Coronary artery (tissue), 2 donors: Measurements from ENCODE around the gene PLCB2.

Experiments used
- DNase-seq: peaks from one replicate; pipeline ENCODE4 v3.0.0-alpha.2; 2017; ENCODE audit warnings: low spot score
- H3K27ac ChIP-seq, 2 donors: fragments of 200-600 bp; sonication (generic); one replicate each; pipeline ENCODE4 v1.5.1; 2016 to 2019
- H3K4me3 ChIP-seq: fragments of 200-600 bp; sonication (generic); 2 replicates; pipeline ENCODE4 v1.5.1; 2016; ENCODE audit warnings: mild to moderate bottlenecking, moderate library complexity
- CTCF ChIP-seq: fragments of 200-600 bp; sonication (generic); IDR thresholded peaks from one replicate; pipeline ENCODE4 v1.5.1; 2019; ENCODE audit warnings: antibody characterized with exemption

Gene PLCB2

GRCh38 chr15:40255033-40255432 is 52.7 kb downstream of the PLCB2 start:
- no peak for DNase-seq
- Histone ChIP-seq H3K27ac (no peak overlapping the region), H3K4me3 (no peak overlapping the region)
- TF ChIP-seq CTCF = no peak

GRCh38 chr15:40254452-40254851 is 53.3 kb downstream of the PLCB2 start:
- no peak for TF ChIP-seq CTCF

GRCh38 chr15:40253167-40253790 is 54.5 kb downstream of the PLCB2 start:
- Histone ChIP-seq H3K27ac (no peak overlapping the region), H3K4me3 (peak overlapping the region; percentile 75)
- no peak for TF ChIP-seq CTCF

More at GRCh38 chr15:40254452-40254851, 53.3 kb downstream of the PLCB2 start:
- no peak overlapping the region for H3K4me3 ChIP-seq
- no peak overlapping the region for H3K27ac ChIP-seq
- DNase-seq = no peak

GRCh38 chr15:40252438-40253166 is 55.1 kb downstream of the PLCB2 start:
- Histone ChIP-seq H3K27ac (no peak overlapping the region), H3K4me3 (peak overlapping the region; percentile 75)
- no peak for DNase-seq
- TF ChIP-seq CTCF = no peak

More at GRCh38 chr15:40253167-40253790, 54.5 kb downstream of the PLCB2 start:
- no peak for DNase-seq

GRCh38 chr15:40252141-40252437 is 55.6 kb downstream of the PLCB2 start:
- DNase-seq = no peak
- TF ChIP-seq CTCF = no peak
- Histone ChIP-seq H3K27ac (no peak overlapping the region), H3K4me3 (peak overlapping the region; percentile 75)

- no peak for DNase-seq
- TF ChIP-seq CTCF = no peak
- Histone ChIP-seq H3K4me3 (no peak overlapping the region), H3K27ac (no peak overlapping the region)
These were observed 56.1 kb downstream of the PLCB2 start for GRCh38 chr15:40251486-40252140.
